Thoracic aorta (tissue), 2 donors: Measurements from ENCODE around the gene NEK7. TPM values are rescaled to one million over a fixed set of nuclear protein-coding genes. Genes with fewer than 3 reads are reported as not detected.
"Not testable (repeated sequence)": the region's sequence is repeated elsewhere in the genome, so short reads cannot be mapped to it uniquely, and the experiment has no call there.

Experiments
- ATAC-seq: fragments of 150-250 bp; one replicate; pipeline ENCODE4 v1.8.0; 2017; ENCODE audit warnings: low read depth; ENCODE audit not compliant: insufficient number of reproducible peaks, low FRiP score
- DNase-seq: peaks from one replicate; pipeline ENCODE4 v3.0.0-alpha.2; 2020; ENCODE audit warnings: low spot score
- H3K27ac ChIP-seq, 2 donors: fragments of 200-600 bp; sonication (generic); 1 replicate in 1 of 2; 2 replicates in 1 of 2; pipeline ENCODE4 v1.5.1; 2016; ENCODE audit warnings: mild to moderate bottlenecking in 2 of 2, moderate library complexity in 2 of 2
- H3K27me3 ChIP-seq: fragments of 200-600 bp; sonication (generic); replicated peaks from 2 replicates; pipeline ENCODE4 v1.6.0; 2016; ENCODE audit warnings: mild to moderate bottlenecking; ENCODE audit not compliant: insufficient read depth
- H3K36me3 ChIP-seq: fragments of 200-600 bp; sonication (generic); one replicate; pipeline ENCODE4 v1.5.1; 2016
- H3K4me1 ChIP-seq, 2 donors: fragments of 200-600 bp; sonication (generic); 1 replicate in 1 of 2; 2 replicates in 1 of 2; pipeline versions ENCODE4 v1.5.1 to v1.6.0; 2016; ENCODE audit warnings: low read depth in 2 of 2, mild to moderate bottlenecking in 1 of 2; ENCODE audit not compliant: control insufficient read depth in 1 of 2
- H3K4me3 ChIP-seq: fragments of 200-600 bp; sonication (generic); 2 replicates; pipeline ENCODE4 v1.5.1; 2016; ENCODE audit warnings: mild to moderate bottlenecking
- H3K9me3 ChIP-seq: fragments of 200-600 bp; sonication (generic); 2 replicates; pipeline ENCODE4 v1.5.1; 2016
- total RNA-seq, 2 donors: library from RNA; depleted of rRNA; stranded (reverse); fragments of >200 nt; gene quantifications; one replicate each; pipeline versions ENCODE4 v1.1.0 to v1.2.3, GENCODE V29; 2016
- TF ChIP-seq, protein P1 (sequence below): fragments of 200-600 bp; sonication (generic); IDR thresholded peaks from one replicate; pipeline ENCODE4 v1.5.1; 2019; ENCODE audit warnings: antibody characterized with exemption

NEK7 gene
- total RNA-seq, 2 donors from 2014 or later = 118 to 155 TPM

GRCh38 chr1:198295971-198296370 is 139.2 kb downstream of the NEK7 start:
- H3K4me3 ChIP-seq = no peak overlapping the region
- no peaks in the 10 kb centered on the region for H3K4me1 ChIP-seq
- H3K27me3 ChIP-seq = no peaks in the 10 kb centered on the region
- no peak overlapping the region for H3K27ac ChIP-seq
- no peak for DNase-seq
- TF ChIP-seq, protein P1, sequence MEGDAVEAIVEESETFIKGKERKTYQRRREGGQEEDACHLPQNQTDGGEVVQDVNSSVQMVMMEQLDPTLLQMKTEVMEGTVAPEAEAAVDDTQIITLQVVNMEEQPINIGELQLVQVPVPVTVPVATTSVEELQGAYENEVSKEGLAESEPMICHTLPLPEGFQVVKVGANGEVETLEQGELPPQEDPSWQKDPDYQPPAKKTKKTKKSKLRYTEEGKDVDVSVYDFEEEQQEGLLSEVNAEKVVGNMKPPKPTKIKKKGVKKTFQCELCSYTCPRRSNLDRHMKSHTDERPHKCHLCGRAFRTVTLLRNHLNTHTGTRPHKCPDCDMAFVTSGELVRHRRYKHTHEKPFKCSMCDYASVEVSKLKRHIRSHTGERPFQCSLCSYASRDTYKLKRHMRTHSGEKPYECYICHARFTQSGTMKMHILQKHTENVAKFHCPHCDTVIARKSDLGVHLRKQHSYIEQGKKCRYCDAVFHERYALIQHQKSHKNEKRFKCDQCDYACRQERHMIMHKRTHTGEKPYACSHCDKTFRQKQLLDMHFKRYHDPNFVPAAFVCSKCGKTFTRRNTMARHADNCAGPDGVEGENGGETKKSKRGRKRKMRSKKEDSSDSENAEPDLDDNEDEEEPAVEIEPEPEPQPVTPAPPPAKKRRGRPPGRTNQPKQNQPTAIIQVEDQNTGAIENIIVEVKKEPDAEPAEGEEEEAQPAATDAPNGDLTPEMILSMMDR = no peak
- H3K36me3 ChIP-seq = no peaks in the 10 kb centered on the region
- no peaks in the 10 kb centered on the region for H3K9me3 ChIP-seq
- ATAC-seq = no peak

GRCh38 chr1:198297281-198297680 is 140.5 kb downstream of the NEK7 start:
- Histone ChIP-seq H3K36me3 (no peaks in the 10 kb centered on the region), H3K4me3 (no peak overlapping the region), H3K27ac (no peak overlapping the region), H3K27me3 (no peaks in the 10 kb centered on the region), H3K9me3 (no peaks in the 10 kb centered on the region), H3K4me1 (no peaks in the 10 kb centered on the region)
- DNase-seq = no peak
- TF ChIP-seq, protein P1 = no peak
- no peak for ATAC-seq

DNA sequence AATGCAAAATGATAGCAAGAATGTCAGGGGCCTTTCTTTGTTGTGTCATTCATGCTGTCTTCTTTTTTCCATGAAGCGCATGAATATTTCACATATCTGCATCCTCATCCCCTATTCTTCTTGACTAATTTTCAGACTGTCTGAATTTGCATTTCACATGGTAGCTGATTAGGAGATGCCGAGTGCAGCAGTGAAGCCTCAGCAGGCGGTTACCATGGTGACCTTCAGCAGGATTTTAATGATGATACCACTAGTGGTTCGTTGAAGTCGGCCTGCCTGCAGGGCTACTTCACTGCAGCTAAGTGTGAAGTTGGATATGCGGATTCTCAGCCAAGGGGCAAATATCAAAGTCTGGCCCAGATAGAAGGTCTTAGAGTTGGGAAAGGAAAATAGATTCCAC is 141.8 kb downstream of the NEK7 start:
- H3K27me3 ChIP-seq = no peaks in the 10 kb centered on the region
- DNase-seq = no peak
- no peaks in the 10 kb centered on the region for H3K9me3 ChIP-seq
- TF ChIP-seq, protein P1 = no peak
- H3K27ac ChIP-seq = no peak overlapping the region
- H3K4me3 ChIP-seq = no peak overlapping the region
- H3K4me1 ChIP-seq = no peaks in the 10 kb centered on the region
- H3K36me3 ChIP-seq = no peaks in the 10 kb centered on the region
- no peak for ATAC-seq

DNA sequence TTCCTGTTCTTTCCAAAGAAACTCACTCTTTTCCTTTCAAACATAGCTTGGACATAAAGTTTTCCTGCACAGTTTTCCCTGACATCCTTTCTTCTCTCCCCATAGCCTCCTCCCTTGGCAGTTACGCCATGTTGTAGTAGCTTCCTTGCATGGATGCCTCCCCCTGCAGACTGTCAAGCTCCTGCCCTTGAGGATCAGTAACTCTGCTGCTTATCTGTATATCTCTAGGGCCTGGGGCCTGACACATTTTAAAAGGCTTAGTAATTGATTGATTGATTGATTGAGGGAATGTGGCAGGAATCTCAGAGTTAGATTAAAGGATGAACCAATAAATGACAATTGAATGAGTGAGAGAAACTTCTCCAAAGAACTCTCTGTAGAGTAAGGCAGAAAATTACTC is 143.7 kb downstream of the NEK7 start:
- H3K27me3 ChIP-seq = no peaks in the 10 kb centered on the region
- ATAC-seq (no peak), DNase-seq (no peak)
- no peaks in the 10 kb centered on the region for H3K36me3 ChIP-seq
- no peak overlapping the region for H3K4me3 ChIP-seq
- TF ChIP-seq, protein P1 = no peak
- H3K27ac ChIP-seq = no peak overlapping the region
- no peaks in the 10 kb centered on the region for H3K4me1 ChIP-seq
- no peaks in the 10 kb centered on the region for H3K9me3 ChIP-seq

DNA sequence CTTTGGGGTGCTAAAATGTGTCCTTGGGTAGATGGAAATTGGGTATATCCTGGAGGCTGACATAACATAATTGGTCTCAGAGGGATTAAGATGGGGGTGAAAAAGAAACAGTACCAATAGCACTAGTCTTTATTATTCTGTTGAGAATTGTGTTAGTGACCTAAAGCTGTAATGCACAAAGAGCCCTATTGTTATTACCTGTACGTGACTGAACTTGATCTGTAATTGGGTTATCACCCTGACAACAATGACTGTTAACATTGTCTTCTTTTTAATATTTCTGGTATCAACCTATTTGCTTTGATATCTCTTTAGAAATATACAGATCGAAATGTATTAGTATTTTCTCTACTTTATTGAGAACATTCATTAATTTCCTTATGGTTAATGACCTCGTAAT is 147.6 kb downstream of the NEK7 start:
- Histone ChIP-seq H3K27me3 (no peaks in the 10 kb centered on the region), H3K9me3 (no peaks in the 10 kb centered on the region), H3K4me1 (no peaks in the 10 kb centered on the region), H3K36me3 (no peaks in the 10 kb centered on the region), H3K4me3 (no peak overlapping the region), H3K27ac (no peak overlapping the region)
- TF ChIP-seq, protein P1 = no peak
- DNase-seq (no peak), ATAC-seq (no peak)

DNA sequence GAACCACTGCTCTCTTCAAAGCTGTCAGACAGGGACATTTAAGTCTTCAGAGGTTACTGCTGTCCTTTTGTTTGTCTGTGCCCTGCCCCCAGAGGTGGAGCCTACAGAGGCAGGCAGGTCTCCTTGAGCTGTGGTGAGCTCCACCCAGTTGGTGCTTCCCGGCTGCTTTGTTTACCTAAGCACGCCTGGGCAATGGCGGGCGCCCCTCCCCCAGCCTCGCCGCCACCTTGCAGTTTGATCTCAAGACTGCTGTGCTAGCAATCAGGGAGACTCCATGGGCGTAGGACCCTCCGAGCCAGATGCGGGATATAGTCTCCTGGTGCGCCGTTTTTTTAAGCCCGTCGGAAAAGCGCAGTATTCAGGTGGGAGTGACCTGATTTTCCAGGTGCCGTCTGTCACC is 158.0 kb downstream of the NEK7 start:
- not testable (repeated sequence) for H3K9me3 ChIP-seq, DNase-seq, H3K27me3 ChIP-seq, H3K27ac ChIP-seq, H3K4me3 ChIP-seq, ATAC-seq, H3K4me1 ChIP-seq, H3K36me3 ChIP-seq

DNA sequence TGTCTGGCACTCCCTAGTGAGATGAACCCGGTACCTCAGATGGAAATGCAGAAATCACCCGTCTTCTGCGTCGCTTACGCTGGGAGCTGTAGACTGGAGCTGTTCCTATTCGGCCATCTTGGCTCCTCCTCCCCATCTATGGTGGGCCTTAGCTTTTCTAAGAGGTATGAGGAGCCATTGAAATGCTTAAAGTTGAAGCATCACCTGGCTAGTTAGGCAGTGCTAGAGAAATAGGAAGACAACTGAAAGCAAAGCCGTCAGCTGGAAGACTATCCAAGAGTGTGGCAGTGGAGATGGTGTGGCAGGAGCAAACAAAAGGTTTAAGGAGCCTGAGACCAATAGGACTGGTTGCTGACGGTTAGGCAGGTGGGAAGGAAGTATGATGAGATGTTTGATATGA is 158.5 kb downstream of the NEK7 start:
- H3K9me3 ChIP-seq, ATAC-seq, H3K4me3 ChIP-seq, H3K36me3 ChIP-seq, DNase-seq, H3K27me3 ChIP-seq, H3K4me1 ChIP-seq, H3K27ac ChIP-seq: not testable (repeated sequence)
